Sigmoid colon (tissue), 4 donors: ENCODE results near the gene IFT43.

Experiments used
- CTCF ChIP-seq, 4 experiments: fragments of 450-650 bp in 3 of 4; fragments of 200-600 bp in 1 of 4; IDR thresholded peaks; one replicate each; pipeline ENCODE4 v1.5.1; 2016 to 2019; ENCODE audit warnings: antibody characterized with exemption in 4 of 4, mild to moderate bottlenecking in 3 of 4, moderate library complexity in 2 of 4
- EP300 ChIP-seq, 4 donors: sonication (generic); formaldehyde crosslinking; IDR thresholded peaks; one replicate each; pipeline ENCODE4 v1.6.1; 2017; ENCODE audit warnings: antibody characterized with exemption in 4 of 4
- POLR2A ChIP-seq, 2 donors: fragments of 450-650 bp; IDR thresholded peaks; one replicate each; pipeline ENCODE4 v1.6.1; 2016; ENCODE audit warnings: antibody characterized with exemption in 2 of 2, mild to moderate bottlenecking in 2 of 2, moderate library complexity in 2 of 2
- POLR2AphosphoS5 ChIP-seq, 4 donors: sonication (generic); formaldehyde crosslinking; IDR thresholded peaks; one replicate each; pipeline ENCODE4 v1.6.1; 2017; ENCODE audit warnings: antibody characterized with exemption in 4 of 4

- no peak for TF ChIP-seq CTCF (IDR thresholded peaks at IDR 0.05)
- no peak for TF ChIP-seq POLR2AphosphoS5 (IDR thresholded peaks at IDR 0.05)
- TF ChIP-seq EP300 (IDR thresholded peaks at IDR 0.05), result no peak
- TF ChIP-seq POLR2A (IDR thresholded peaks at IDR 0.05), result no peak
These were observed 139.9 kb downstream of the IFT43 start for GRCh38 chr14:76125511-76125910.
